Measurements from ENCODE around the gene ENC1. TPM values are rescaled to one million over a fixed set of nuclear protein-coding genes. Genes with fewer than 3 reads are reported as not detected.

Gene ENC1
- polyA plus RNA-seq, 1 donor (not counting 4 experiments of a cell fraction or from before 2014, with no cell fraction given), result 68.1 TPM

GRCh38 chr5:74617202-74617601 lies 23.3 kb downstream of the ENC1 start:
- H3K4me2 ChIP-seq (ENCODE audit: control insufficient read depth, extremely low read depth, insufficient read depth, low read depth, low read length), result no peak overlapping the region
- dilution Hi-C loops (cut with MboI; ENCODE audit: extremely low pct_ligation_motif_present, low sequenced_read_pairs), result no loop called here
- no peaks in the 10 kb centered on the region for H4K20me1 ChIP-seq (ENCODE audit: control insufficient read depth, extremely low read depth, insufficient read depth, low read length)
- H3K27me3 ChIP-seq (ENCODE audit: control insufficient read depth, extremely low read depth, insufficient read depth, low read length), result no peaks in the 10 kb centered on the region
- peaks cover 6% of the 10 kb centered on the region for H3K4me1 ChIP-seq (ENCODE audit: control insufficient read depth, extremely low read depth, insufficient read depth, low read length)
- H3K9me3 ChIP-seq (ENCODE audit: control insufficient read depth, low read depth, low read length), result no peaks in the 10 kb centered on the region
- H3K9me1 ChIP-seq (ENCODE audit: control insufficient read depth, extremely low read depth, insufficient read depth, low read length), result no peaks in the 10 kb centered on the region
- no peak overlapping the region for H3K4me3 ChIP-seq (ENCODE audit: control insufficient read depth in 2 of 3, extremely low read depth in 1 of 3, insufficient read depth in 2 of 3, low read depth in 1 of 3, low read length in 3 of 3)
- TF ChIP-seq EZH2 (IDR thresholded peaks at IDR 0.05; ENCODE audit: low read length), result no peak
- no peak for TF ChIP-seq CTCF (optimal IDR thresholded peaks at IDR 0.05 in 1 of 3, IDR thresholded peaks at IDR 0.05 in 1 of 3, conservative IDR thresholded peaks at IDR 0.05 in 1 of 3; ENCODE audit: extremely low read depth in 1 of 3, insufficient read depth in 2 of 3, low read length in 3 of 3)
- H3K9ac ChIP-seq (ENCODE audit: control insufficient read depth, extremely low read depth, insufficient read depth, low read length), result no peak overlapping the region
- H3K36me3 ChIP-seq (ENCODE audit: control insufficient read depth in 2 of 2, extremely low read depth in 1 of 2, insufficient read depth in 2 of 2, low read length in 2 of 2), result no peaks in the 10 kb centered on the region
- FAIRE-seq (no peak), DNase-seq (ENCODE audit: low read depth, low spot score) (no peak)
- no peak overlapping the region for H3K27ac ChIP-seq (ENCODE audit: control insufficient read depth, insufficient read depth, low read length)
- H2AFZ ChIP-seq (ENCODE audit: control insufficient read depth, low read length), result no peak overlapping the region
- H3K79me2 ChIP-seq (ENCODE audit: control insufficient read depth, insufficient read depth, low read length), result no peaks in the 10 kb centered on the region

GRCh38 chr5:74616236-74617146 lies 24.0 kb downstream of the ENC1 start:
- DNase-seq (ENCODE audit: low read depth, low spot score) (no peak), FAIRE-seq (peak; percentile 17)
- TF ChIP-seq CTCF (optimal IDR thresholded peaks at IDR 0.05 in 1 of 3, IDR thresholded peaks at IDR 0.05 in 1 of 3, conservative IDR thresholded peaks at IDR 0.05 in 1 of 3; ENCODE audit: extremely low read depth in 1 of 3, insufficient read depth in 2 of 3, low read length in 3 of 3) (no peak), EZH2 (IDR thresholded peaks at IDR 0.05; ENCODE audit: low read length) (no peak)
- Histone ChIP-seq H3K27ac (ENCODE audit: control insufficient read depth, insufficient read depth, low read length) (no peak overlapping the region), H3K79me2 (ENCODE audit: control insufficient read depth, insufficient read depth, low read length) (no peaks in the 10 kb centered on the region), H3K9me3 (ENCODE audit: control insufficient read depth, low read depth, low read length) (no peaks in the 10 kb centered on the region), H3K9me1 (ENCODE audit: control insufficient read depth, extremely low read depth, insufficient read depth, low read length) (no peaks in the 10 kb centered on the region), H3K36me3 (ENCODE audit: control insufficient read depth in 2 of 2, extremely low read depth in 1 of 2, insufficient read depth in 2 of 2, low read length in 2 of 2) (no peaks in the 10 kb centered on the region), H3K4me3 (ENCODE audit: control insufficient read depth in 2 of 3, extremely low read depth in 1 of 3, insufficient read depth in 2 of 3, low read depth in 1 of 3, low read length in 3 of 3) (no peak overlapping the region), H2AFZ (ENCODE audit: control insufficient read depth, low read length) (no peak overlapping the region), H3K4me2 (ENCODE audit: control insufficient read depth, extremely low read depth, insufficient read depth, low read depth, low read length) (no peak overlapping the region), H3K27me3 (ENCODE audit: control insufficient read depth, extremely low read depth, insufficient read depth, low read length) (no peaks in the 10 kb centered on the region), H3K9ac (ENCODE audit: control insufficient read depth, extremely low read depth, insufficient read depth, low read length) (no peak overlapping the region), H3K4me1 (ENCODE audit: control insufficient read depth, extremely low read depth, insufficient read depth, low read length) (no peaks in the 10 kb centered on the region), H4K20me1 (ENCODE audit: control insufficient read depth, extremely low read depth, insufficient read depth, low read length) (no peaks in the 10 kb centered on the region)
- dilution Hi-C loops (cut with MboI; ENCODE audit: extremely low pct_ligation_motif_present, low sequenced_read_pairs), result no loop called here
